GM18867 (cell line): ENCODE measurements around the gene SYT17.
A peak's percentile ranks its signal among the peaks of the same experiment; 100 is the strongest.
"Not testable (repeated sequence)": the region's sequence is repeated elsewhere in the genome, so short reads cannot be mapped to it uniquely, and the experiment has no call there.

ENCODE experiments used
- ATAC-seq: cut with Tn5 transposase; IDR thresholded peaks from one replicate; pipeline ENCODE4 v1.9.1; 2021; ENCODE audit warnings: mild to moderate bottlenecking, moderate library complexity; ENCODE audit not compliant: unreplicated experiment

The SYT17 gene

GRCh38 chr16:19172098-19172780 is 4.2 kb downstream of the SYT17 start:
- ATAC-seq: no peak

- ATAC-seq: no peak
Measured at GRCh38 chr16:19173059-19173458, 5.0 kb downstream of the SYT17 start.

- no peak for ATAC-seq
Measured at GRCh38 chr16:19173649-19174383, 5.8 kb downstream of the SYT17 start.

- no peak for ATAC-seq
Measured at GRCh38 chr16:19174478-19174877, 6.4 kb downstream of the SYT17 start.

- no peak for ATAC-seq
Measured at GRCh38 chr16:19175492-19176262, 7.6 kb downstream of the SYT17 start.

GRCh38 chr16:19177111-19177739 is 9.2 kb downstream of the SYT17 start:
- ATAC-seq: no peak

- no peak for ATAC-seq
Measured at GRCh38 chr16:19179546-19180490, 11.8 kb downstream of the SYT17 start.

GRCh38 chr16:19180741-19181140 is 12.7 kb downstream of the SYT17 start:
- ATAC-seq: no peak

- no peak for ATAC-seq
Measured at GRCh38 chr16:19182481-19182880, 14.4 kb downstream of the SYT17 start.

- no peak for ATAC-seq
Measured at GRCh38 chr16:19183187-19183586, 15.1 kb downstream of the SYT17 start.

GRCh38 chr16:19184823-19185509 is 16.9 kb downstream of the SYT17 start:
- ATAC-seq: no peak

GRCh38 chr16:19185510-19185851 is 17.4 kb downstream of the SYT17 start:
- no peak for ATAC-seq

- ATAC-seq: no peak
Measured at GRCh38 chr16:19186408-19186807, 18.4 kb downstream of the SYT17 start.

- not testable (repeated sequence) for ATAC-seq
Measured at GRCh38 chr16:19187961-19188360, 19.9 kb downstream of the SYT17 start.

GRCh38 chr16:19188406-19188805 is 20.4 kb downstream of the SYT17 start:
- no peak for ATAC-seq

GRCh38 chr16:19192865-19193264 is 24.8 kb downstream of the SYT17 start:
- ATAC-seq: no peak

GRCh38 chr16:19196871-19197270 is 28.8 kb downstream of the SYT17 start:
- no peak for ATAC-seq

GRCh38 chr16:19203374-19203966 is 35.4 kb downstream of the SYT17 start:
- ATAC-seq: no peak

- peak; percentile 82 for ATAC-seq
Measured at GRCh38 chr16:19210280-19210924, 42.4 kb downstream of the SYT17 start.
